ENCODE results near the gene ENPP1.

DNA sequence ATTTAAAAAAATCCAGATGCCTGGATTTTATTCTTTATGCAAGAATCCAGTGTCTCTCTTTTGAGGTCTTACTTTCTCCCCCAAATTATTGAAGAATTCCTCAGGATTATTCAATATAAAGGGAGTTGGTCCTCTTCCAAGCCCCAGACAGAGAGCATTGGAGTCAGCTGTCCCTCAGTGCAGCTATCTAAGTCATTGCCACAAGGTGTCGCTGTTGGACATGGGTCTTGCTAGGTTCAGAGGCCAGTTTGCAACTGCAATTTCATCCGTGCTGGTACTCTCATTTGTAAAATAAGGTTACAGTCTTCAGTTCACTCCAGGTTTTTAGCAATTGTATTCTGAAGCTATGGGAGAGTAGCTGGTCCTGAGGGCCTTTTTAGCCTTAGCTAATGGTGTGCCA, 115.5 kb downstream of the ENPP1 start:
- TF ChIP-seq, protein P1, sequence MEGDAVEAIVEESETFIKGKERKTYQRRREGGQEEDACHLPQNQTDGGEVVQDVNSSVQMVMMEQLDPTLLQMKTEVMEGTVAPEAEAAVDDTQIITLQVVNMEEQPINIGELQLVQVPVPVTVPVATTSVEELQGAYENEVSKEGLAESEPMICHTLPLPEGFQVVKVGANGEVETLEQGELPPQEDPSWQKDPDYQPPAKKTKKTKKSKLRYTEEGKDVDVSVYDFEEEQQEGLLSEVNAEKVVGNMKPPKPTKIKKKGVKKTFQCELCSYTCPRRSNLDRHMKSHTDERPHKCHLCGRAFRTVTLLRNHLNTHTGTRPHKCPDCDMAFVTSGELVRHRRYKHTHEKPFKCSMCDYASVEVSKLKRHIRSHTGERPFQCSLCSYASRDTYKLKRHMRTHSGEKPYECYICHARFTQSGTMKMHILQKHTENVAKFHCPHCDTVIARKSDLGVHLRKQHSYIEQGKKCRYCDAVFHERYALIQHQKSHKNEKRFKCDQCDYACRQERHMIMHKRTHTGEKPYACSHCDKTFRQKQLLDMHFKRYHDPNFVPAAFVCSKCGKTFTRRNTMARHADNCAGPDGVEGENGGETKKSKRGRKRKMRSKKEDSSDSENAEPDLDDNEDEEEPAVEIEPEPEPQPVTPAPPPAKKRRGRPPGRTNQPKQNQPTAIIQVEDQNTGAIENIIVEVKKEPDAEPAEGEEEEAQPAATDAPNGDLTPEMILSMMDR (IDR thresholded peaks at IDR 0.05) = no peak
- no peak for TF ChIP-seq POLR2A (IDR thresholded peaks at IDR 0.05)

Measured in lower leg skin (tissue), 3 donors.